ENCODE measurements around the gene KRTAP5-8. TPM values are rescaled to one million over a fixed set of nuclear protein-coding genes. Genes with fewer than 3 reads are reported as not detected.

Gene KRTAP5-8
- total RNA-seq, 1 donor from 2014 or later = not detected

DNA sequence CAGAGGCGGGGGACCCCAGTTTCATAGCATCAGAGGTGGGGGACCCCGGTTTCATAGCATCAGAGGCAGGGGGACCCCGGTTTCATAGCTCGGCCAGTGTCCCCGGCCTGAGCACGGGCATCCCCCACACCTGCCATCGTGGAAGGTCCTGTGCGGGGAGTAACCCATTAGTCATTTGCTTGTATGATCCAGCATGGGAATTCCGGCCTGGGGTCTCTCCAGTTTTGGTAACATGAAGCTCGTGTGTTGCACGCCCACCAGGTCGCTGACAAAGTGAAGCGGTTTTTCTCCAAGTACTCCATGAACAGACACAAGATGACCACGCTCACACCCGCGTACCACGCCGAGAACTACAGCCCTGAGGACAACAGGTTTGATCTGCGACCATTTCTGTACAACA is 39.7 kb upstream of the KRTAP5-8 start:
- Mint-ChIP-seq H3K4me1 (no peaks in the 10 kb centered on the region), H3K27me3 (ENCODE audit: insufficient read depth, low read depth) (peaks cover 5% of the 10 kb centered on the region), H3K4me3 (no peak overlapping the region), H3K27ac (no peak overlapping the region), H3K36me3 (peaks cover 22% of the 10 kb centered on the region), H3K9me3 (no peaks in the 10 kb centered on the region)
- no peaks in the 10 kb centered on the region for H3K36me3 ChIP-seq
- no peaks in the 10 kb centered on the region for H3K4me1 ChIP-seq
- no peak overlapping the region for H3K4me3 ChIP-seq
- H3K4me2 ChIP-seq = no peak overlapping the region
- no peak for DNase-seq (ENCODE audit: low spot score)
- no peaks in the 10 kb centered on the region for H3K9me3 ChIP-seq (ENCODE audit: low read depth)
- no peaks in the 10 kb centered on the region for H4K20me1 ChIP-seq (ENCODE audit: low read depth)
- H3K9ac ChIP-seq = no peak overlapping the region
- TF ChIP-seq EZH2 (IDR thresholded peaks at IDR 0.05) = no peak
- H3K79me2 ChIP-seq (ENCODE audit: low read depth) = no peaks in the 10 kb centered on the region
- no peak overlapping the region for H3K27ac ChIP-seq
- no peaks in the 10 kb centered on the region for H3F3A ChIP-seq (ENCODE audit: low read depth)
- H3K27me3 ChIP-seq = no peaks in the 10 kb centered on the region
- no peak overlapping the region for H2AFZ ChIP-seq (replicated peaks)

DNA sequence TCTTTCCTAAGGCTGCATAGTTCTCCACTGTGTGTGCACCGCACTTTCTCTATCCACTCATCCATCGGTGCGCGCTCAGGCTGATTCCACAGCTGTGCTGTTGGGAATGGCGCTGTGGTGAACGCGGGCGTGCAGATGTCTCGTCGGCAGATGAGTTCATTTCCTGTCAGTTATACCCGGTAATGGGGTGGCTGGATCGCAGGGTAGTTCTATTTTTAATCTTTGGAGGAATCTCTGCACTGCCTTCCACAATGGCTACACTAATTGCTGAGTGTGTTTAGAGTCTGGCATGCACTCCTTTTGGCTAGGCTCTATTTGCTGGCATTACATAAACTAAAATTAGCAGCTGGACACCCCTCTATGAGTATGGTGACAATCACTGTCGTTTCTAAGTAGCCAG is 38.7 kb upstream of the KRTAP5-8 start:
- no peaks in the 10 kb centered on the region for H3F3A ChIP-seq (ENCODE audit: low read depth)
- H3K9me3 ChIP-seq (ENCODE audit: low read depth) = no peaks in the 10 kb centered on the region
- peaks cover 5% of the 10 kb centered on the region for H3K27me3 Mint-ChIP-seq (ENCODE audit: insufficient read depth, low read depth)
- H3K27me3 ChIP-seq = no peaks in the 10 kb centered on the region
- H3K4me2 ChIP-seq = no peak overlapping the region
- TF ChIP-seq EZH2 (IDR thresholded peaks at IDR 0.05) (no peak), EZH2phosphoT487 (IDR thresholded peaks at IDR 0.05) (no peak)
- TF ChIP-seq, protein P1, sequence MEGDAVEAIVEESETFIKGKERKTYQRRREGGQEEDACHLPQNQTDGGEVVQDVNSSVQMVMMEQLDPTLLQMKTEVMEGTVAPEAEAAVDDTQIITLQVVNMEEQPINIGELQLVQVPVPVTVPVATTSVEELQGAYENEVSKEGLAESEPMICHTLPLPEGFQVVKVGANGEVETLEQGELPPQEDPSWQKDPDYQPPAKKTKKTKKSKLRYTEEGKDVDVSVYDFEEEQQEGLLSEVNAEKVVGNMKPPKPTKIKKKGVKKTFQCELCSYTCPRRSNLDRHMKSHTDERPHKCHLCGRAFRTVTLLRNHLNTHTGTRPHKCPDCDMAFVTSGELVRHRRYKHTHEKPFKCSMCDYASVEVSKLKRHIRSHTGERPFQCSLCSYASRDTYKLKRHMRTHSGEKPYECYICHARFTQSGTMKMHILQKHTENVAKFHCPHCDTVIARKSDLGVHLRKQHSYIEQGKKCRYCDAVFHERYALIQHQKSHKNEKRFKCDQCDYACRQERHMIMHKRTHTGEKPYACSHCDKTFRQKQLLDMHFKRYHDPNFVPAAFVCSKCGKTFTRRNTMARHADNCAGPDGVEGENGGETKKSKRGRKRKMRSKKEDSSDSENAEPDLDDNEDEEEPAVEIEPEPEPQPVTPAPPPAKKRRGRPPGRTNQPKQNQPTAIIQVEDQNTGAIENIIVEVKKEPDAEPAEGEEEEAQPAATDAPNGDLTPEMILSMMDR (IDR thresholded peaks at IDR 0.05) = no peak
- H3K36me3 Mint-ChIP-seq = peaks cover 22% of the 10 kb centered on the region
- H3K27ac Mint-ChIP-seq = no peak overlapping the region
- H3K4me3 ChIP-seq = no peak overlapping the region
- no peak overlapping the region for H2AFZ ChIP-seq (replicated peaks)
- no peaks in the 10 kb centered on the region for H3K9me3 Mint-ChIP-seq
- H3K9ac ChIP-seq = no peak overlapping the region
- no peaks in the 10 kb centered on the region for H3K79me2 ChIP-seq (ENCODE audit: low read depth)
- peaks cover 3% of the 10 kb centered on the region for H3K4me1 ChIP-seq
- peaks cover 5% of the 10 kb centered on the region for H3K4me1 Mint-ChIP-seq
- no peak overlapping the region for H3K4me3 Mint-ChIP-seq
- DNase-seq (ENCODE audit: low spot score) = no peak
- H4K20me1 ChIP-seq (ENCODE audit: low read depth) = no peaks in the 10 kb centered on the region
- H3K36me3 ChIP-seq = no peaks in the 10 kb centered on the region
- H3K27ac ChIP-seq = no peak overlapping the region

DNA sequence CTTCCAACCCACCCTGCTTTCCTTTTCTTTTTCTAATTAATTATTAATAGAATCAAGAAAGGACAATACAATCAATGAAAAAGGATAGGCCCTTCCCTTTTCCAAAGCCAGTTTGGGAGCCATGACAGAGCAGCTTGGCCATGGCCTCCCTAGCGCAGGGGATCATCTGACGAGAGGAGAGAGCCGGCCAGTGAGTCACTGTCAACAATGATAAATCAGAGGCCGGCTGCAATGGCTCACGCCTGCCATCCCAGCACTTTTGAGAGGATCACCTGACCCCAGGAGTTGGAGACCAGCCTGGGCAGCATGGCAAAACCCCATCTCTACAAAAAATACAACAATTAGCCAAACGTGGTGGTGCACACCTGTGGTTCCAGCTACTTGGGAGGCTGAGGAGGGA is 38.3 kb upstream of the KRTAP5-8 start:
- Histone ChIP-seq H3K4me3 (no peak overlapping the region), H3K9me3 (ENCODE audit: low read depth) (no peaks in the 10 kb centered on the region), H4K20me1 (ENCODE audit: low read depth) (no peaks in the 10 kb centered on the region), H3F3A (ENCODE audit: low read depth) (no peaks in the 10 kb centered on the region), H3K27ac (no peak overlapping the region), H3K79me2 (ENCODE audit: low read depth) (no peaks in the 10 kb centered on the region), H3K4me1 (peaks cover 7% of the 10 kb centered on the region), H3K4me2 (no peak overlapping the region), H3K9ac (no peak overlapping the region), H3K27me3 (no peaks in the 10 kb centered on the region), H3K36me3 (no peaks in the 10 kb centered on the region), H2AFZ (replicated peaks) (no peak overlapping the region)
- Mint-ChIP-seq H3K27me3 (ENCODE audit: insufficient read depth, low read depth) (peaks cover 5% of the 10 kb centered on the region), H3K27ac (no peak overlapping the region), H3K4me1 (peaks cover 7% of the 10 kb centered on the region), H3K4me3 (no peak overlapping the region), H3K9me3 (no peaks in the 10 kb centered on the region), H3K36me3 (peaks cover 22% of the 10 kb centered on the region)
- TF ChIP-seq EZH2phosphoT487 (IDR thresholded peaks at IDR 0.05) (no peak), EZH2 (IDR thresholded peaks at IDR 0.05) (no peak)
- TF ChIP-seq, protein P1 (IDR thresholded peaks at IDR 0.05) = no peak
- no peak for DNase-seq (ENCODE audit: low spot score)

DNA sequence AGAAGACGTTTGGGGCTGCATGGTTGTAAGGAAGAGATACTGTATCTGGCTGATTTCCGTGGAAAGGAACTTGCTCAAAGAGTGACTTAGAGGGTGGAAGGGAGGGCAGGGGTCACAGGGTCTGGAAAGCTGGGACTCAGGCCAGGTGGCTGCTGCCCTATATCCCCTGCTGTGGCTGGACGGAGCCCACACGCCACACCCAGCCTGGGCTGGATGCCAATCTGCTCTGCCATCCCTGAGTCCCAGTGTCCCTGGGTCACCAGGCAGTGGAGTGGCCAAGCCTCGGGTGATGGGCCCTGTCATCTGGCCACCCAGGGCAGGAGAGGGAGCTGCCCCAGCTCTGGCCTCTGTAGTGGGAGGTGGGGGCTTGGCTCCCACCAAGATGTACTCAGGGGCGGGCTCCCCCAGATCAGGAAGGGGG is 37.2 kb upstream of the KRTAP5-8 start:
- no peaks in the 10 kb centered on the region for H3K79me2 ChIP-seq (ENCODE audit: low read depth)
- no peak overlapping the region for H3K9ac ChIP-seq
- H4K20me1 ChIP-seq (ENCODE audit: low read depth) = no peaks in the 10 kb centered on the region
- H3K27ac ChIP-seq = no peak overlapping the region
- H2AFZ ChIP-seq (replicated peaks) = no peak overlapping the region
- no peak for DNase-seq (ENCODE audit: low spot score)
- Mint-ChIP-seq H3K27ac (no peak overlapping the region), H3K4me1 (peaks cover 17% of the 10 kb centered on the region), H3K9me3 (no peaks in the 10 kb centered on the region), H3K4me3 (no peak overlapping the region), H3K36me3 (peaks cover 18% of the 10 kb centered on the region), H3K27me3 (ENCODE audit: insufficient read depth, low read depth) (peaks cover 5% of the 10 kb centered on the region)
- no peak overlapping the region for H3K4me3 ChIP-seq
- H3K4me1 ChIP-seq = peaks cover 15% of the 10 kb centered on the region
- peaks cover 4% of the 10 kb centered on the region for H3F3A ChIP-seq (ENCODE audit: low read depth)
- no peak overlapping the region for H3K4me2 ChIP-seq
- TF ChIP-seq EZH2 (IDR thresholded peaks at IDR 0.05) = no peak
- TF ChIP-seq, protein P1 (IDR thresholded peaks at IDR 0.05) = no peak
- TF ChIP-seq EZH2phosphoT487 (IDR thresholded peaks at IDR 0.05) = no peak
- no peaks in the 10 kb centered on the region for H3K9me3 ChIP-seq (ENCODE audit: low read depth)
- no peaks in the 10 kb centered on the region for H3K27me3 ChIP-seq
- no peaks in the 10 kb centered on the region for H3K36me3 ChIP-seq
